ENCODE data around the gene COL6A3. TPM values are rescaled to one million over a fixed set of nuclear protein-coding genes. Genes with fewer than 3 reads are reported as not detected.

Gene COL6A3
- total and polyA plus RNA-seq, 8 donors: 5.0 to 249 (median 17.1) TPM

- 41 to 43% methylated on average over 12 of the region's 12 CpGs for WGBS, 2 donors
Observed at GRCh38 chr2:237326266-237327171, 87.4 kb downstream of the COL6A3 start.

GRCh38 chr2:237324837-237325236 lies 89.1 kb downstream of the COL6A3 start:
- DNase-seq (no peak), ATAC-seq (no peak), FAIRE-seq (peak; percentile 74)
- H3K36me3 ChIP-seq: no peaks in the 10 kb centered on the region
- no peaks in the 10 kb centered on the region for H3K9me3 ChIP-seq
- H3K4me3 ChIP-seq: no peak overlapping the region
- no peaks in the 10 kb centered on the region for H3K27me3 ChIP-seq
- TF ChIP-seq, protein P1, sequence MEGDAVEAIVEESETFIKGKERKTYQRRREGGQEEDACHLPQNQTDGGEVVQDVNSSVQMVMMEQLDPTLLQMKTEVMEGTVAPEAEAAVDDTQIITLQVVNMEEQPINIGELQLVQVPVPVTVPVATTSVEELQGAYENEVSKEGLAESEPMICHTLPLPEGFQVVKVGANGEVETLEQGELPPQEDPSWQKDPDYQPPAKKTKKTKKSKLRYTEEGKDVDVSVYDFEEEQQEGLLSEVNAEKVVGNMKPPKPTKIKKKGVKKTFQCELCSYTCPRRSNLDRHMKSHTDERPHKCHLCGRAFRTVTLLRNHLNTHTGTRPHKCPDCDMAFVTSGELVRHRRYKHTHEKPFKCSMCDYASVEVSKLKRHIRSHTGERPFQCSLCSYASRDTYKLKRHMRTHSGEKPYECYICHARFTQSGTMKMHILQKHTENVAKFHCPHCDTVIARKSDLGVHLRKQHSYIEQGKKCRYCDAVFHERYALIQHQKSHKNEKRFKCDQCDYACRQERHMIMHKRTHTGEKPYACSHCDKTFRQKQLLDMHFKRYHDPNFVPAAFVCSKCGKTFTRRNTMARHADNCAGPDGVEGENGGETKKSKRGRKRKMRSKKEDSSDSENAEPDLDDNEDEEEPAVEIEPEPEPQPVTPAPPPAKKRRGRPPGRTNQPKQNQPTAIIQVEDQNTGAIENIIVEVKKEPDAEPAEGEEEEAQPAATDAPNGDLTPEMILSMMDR (IDR thresholded peaks at IDR 0.05): no peak
- no peaks in the 10 kb centered on the region for H3K4me1 ChIP-seq
- H3K27ac ChIP-seq: no peak overlapping the region
- intact Hi-C loops (cut with DNase I): loop anchor here in 1 of 3 donors (5.0 kb wide), 1 partner anchor 158 kb away; no protein-coding TSS in a partner anchor
- 43% methylated on average over 5 of the region's 5 CpGs for WGBS, 2 donors

More at GRCh38 chr2:237326266-237327171, 87.4 kb downstream of the COL6A3 start:
- ATAC-seq (no peak), DNase-seq (no peak), FAIRE-seq (no peak)
- Histone ChIP-seq H3K9me3 (no peaks in the 10 kb centered on the region), H3K27me3 (no peaks in the 10 kb centered on the region), H3K4me3 (no peak overlapping the region), H3K4me1 (no peaks in the 10 kb centered on the region), H3K36me3 (no peaks in the 10 kb centered on the region), H3K27ac (no peak overlapping the region)
- intact Hi-C loops (cut with DNase I): no loop called here
- TF ChIP-seq, protein P1 (IDR thresholded peaks at IDR 0.05): no peak

DNA sequence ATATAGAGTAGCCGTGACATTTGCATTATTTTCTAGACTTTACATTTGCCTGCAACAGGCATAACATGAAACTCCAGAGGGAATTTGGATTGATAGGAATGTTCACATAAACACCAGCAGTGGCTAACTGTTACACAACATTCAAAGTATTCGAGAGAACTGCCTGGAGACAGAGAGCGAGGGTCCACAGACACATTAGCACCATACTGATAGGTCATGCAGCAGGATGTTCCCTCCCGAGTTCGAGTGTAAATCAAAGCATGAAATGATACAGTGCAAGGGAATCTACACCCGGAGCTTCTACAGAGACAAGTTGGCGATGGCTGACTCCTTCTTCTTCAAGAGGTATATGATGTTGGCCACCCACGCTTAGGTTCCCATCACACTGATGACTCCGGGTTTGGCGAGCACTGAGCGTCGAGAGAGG lies 89.5 kb downstream of the COL6A3 start:
- H3K9me3 ChIP-seq: no peaks in the 10 kb centered on the region
- intact Hi-C loops (cut with DNase I): loop anchor here in 1 of 3 donors (5.0 kb wide), 1 partner anchor 157 kb away; no protein-coding TSS in a partner anchor
- DNase-seq: no peak
- WGBS, 2 donors: 71 to 78% methylated on average over 12 of the region's 12 CpGs
- ATAC-seq: no peak
- H3K4me3 ChIP-seq: no peak overlapping the region
- no peaks in the 10 kb centered on the region for H3K27me3 ChIP-seq
- TF ChIP-seq, protein P1 (IDR thresholded peaks at IDR 0.05): no peak
- H3K4me1 ChIP-seq: no peaks in the 10 kb centered on the region
- no peak for FAIRE-seq
- H3K36me3 ChIP-seq: no peaks in the 10 kb centered on the region
- H3K27ac ChIP-seq: no peak overlapping the region

DNA sequence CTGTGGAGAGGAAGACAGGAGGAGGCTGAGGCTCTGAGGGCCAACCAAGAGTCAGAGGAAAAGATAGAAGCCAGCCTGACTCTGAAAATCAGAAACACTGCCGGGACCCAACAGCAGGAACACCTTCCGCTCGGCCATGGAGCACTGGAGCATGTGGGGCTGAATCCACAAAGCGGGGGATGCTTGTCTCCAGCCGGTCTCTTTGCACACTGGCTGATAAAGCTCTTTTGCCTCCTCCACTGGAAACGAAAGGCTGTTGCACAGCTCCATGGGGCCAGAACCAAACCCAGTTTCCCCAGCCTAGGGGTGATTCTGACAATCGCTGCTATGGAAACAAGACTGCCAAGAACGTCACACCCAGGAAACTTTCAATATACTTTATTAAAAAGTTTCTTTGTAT lies 90.3 kb downstream of the COL6A3 start:
- no peaks in the 10 kb centered on the region for H3K36me3 ChIP-seq
- ATAC-seq (no peak), DNase-seq (no peak), FAIRE-seq (no peak)
- intact Hi-C loops (cut with DNase I): loop anchor here in 1 of 3 donors (5.0 kb wide), 1 partner anchor 156 kb away; no protein-coding TSS in a partner anchor
- no peaks in the 10 kb centered on the region for H3K27me3 ChIP-seq
- WGBS, 2 donors: 68 to 77% methylated on average over 8 of the region's 8 CpGs
- no peaks in the 10 kb centered on the region for H3K4me1 ChIP-seq
- H3K4me3 ChIP-seq: no peak overlapping the region
- no peak overlapping the region for H3K27ac ChIP-seq
- TF ChIP-seq, protein P1 (IDR thresholded peaks at IDR 0.05): no peak
- no peaks in the 10 kb centered on the region for H3K9me3 ChIP-seq
